ENCODE measurements around the gene SLC6A19.
"Not testable (repeated sequence)": the region's sequence is repeated elsewhere in the genome, so short reads cannot be mapped to it uniquely, and the experiment has no call there.

The SLC6A19 gene
- 0 to 2.4 (median 0) reads per million in 17 experiments for total RNA-seq

- no peak for DNase-seq
These were observed at the start of gene SLC6A19 for GRCh38 chr5:1201327-1202025. Gene SLC6A19, plus strand, starts transcription at chr5:1201595. Its CDS starts 56 bp downstream, at chr5:1201651.

DNA sequence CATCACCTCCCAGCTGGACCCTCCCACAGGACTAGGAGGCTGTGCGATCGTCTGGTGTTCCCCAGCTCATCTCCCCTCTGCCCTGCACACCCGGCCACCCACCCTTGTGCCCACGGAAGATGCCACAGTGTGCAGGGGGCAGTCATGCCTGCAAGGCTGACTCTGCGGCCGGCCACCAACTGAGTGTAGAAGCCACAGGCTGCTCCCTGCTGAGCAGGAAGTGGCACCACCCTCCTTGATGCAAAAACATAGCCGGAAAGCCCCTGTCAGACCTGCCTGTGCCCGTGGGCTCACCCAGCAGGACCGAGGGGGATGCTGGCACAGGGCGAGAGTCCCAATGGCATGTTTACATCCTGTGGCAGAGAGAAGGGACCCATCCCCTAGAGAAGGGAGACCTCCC lies 49.2 kb upstream of the SLC6A19 start:
- DNase-seq = no peak

DNA sequence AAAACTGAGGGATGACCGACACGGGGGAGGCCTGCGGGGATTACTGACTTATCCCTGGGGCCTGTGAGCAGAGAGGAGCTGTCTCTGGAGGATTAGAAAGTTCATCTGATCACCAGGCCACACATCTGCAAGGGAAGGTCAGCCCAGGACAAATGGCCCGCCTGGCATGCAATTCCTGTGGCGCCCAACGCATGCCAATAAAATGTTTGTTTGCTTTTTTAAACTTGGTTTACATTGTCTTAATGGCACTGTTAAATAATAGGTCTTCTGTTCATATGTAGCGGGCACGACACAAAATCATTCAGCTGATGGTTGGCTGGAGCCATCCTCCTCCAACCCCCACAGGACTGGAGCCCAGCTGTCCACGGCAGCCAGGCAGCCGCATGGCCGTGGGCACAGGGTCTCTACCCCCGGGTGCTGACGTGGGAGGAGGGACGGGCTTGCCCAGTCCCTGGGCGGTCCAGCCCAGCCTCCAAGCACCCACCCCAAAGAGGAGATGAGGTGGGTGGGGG lies 48.6 kb upstream of the SLC6A19 start:
- DNase-seq = no peak

DNA sequence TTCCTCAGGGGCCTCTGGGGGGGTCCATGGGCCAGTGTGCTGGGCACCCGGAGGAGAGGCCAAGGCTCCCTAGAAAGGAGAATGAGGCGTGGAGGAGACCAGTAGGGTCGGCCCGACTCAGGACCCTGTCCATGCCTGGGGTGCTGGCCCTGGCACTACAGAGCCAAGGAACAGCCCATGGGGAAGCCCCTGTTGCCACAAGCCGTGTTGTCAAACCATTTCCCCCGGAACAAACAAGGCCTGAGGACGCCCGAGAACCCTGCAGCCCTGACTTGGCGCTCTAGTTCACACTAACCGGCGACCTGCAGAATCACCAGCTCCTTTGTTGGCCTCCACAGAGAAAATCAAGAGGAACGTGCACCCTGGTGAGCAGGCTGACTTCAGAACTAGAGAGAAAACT lies 48.0 kb upstream of the SLC6A19 start:
- DNase-seq = no peak

DNA sequence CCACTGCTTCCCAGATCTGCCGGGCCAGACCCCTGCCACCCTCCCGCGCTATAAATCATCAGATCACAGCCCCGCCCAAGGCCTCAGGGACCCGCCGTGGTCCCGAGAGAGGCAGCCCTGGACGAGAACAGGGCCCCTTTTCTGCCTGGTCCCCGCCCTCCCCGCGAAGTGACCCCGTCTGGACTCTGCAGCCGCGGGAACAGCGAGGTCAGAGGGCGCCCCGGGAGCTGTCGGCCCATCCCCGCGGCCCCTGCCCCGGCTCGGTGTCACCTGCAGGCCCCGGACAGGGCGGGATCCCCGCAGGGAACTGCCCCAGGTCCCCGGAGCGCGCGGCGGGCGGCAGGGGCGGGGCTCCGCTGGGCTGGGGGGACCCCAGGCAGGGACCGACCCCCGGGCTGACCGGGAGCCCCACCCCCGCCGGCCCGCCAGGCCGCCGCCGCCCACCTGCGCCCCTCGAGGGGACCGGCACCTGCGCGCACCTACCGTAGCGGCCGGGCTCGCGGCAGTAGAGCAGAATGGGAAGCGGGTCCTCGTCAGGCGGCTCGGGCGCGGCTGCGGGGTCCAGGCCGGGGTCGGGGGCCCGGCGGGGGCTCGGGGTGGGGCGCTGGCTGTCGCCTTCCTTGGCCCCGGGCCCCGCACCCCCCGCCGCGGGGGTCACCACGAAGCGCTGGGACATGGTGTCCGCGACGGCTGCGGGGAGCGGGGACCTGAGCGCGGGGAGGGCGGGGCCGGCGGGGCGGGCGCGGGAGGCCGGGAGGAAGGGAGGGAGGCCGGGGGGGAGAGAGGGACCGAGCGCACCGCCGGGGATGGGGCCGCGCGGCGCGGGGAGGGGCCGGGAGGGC lies 46.0 kb upstream of the SLC6A19 start:
- no peak for DNase-seq

DNA sequence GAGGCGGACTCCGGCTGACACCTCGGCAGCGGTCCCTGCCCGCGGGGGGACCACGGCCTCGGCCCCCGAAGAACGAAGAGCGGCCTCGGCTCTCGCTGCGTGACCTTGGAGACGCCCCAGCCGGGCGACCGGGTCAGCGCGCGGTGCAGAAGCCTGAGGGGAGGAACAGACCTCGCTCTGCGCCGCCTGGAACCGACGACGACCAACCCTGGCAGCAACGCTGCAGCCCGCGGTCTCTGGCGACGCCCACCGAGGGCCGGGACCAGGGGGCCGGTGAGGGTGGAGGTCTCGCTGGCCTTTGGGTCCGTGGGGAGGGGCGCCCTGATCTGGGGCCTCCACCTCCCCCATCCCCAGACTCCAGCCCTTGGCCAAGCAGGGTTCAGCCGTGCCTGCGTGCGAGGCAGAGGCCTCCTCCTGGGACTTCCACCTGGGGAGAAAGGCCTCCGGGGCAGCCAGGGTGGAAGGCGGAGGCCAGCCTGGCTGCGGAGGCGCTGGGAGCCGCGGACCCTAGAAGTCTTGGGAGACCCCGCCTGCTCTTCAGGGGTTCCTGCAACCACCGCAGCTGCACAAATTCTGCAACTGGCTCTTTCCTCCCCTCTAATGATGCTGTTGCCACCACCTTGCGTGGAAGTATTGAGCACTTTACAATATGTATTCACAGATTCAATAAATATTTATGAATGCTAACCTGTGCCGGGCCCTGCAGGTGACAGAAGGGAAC lies 45.2 kb upstream of the SLC6A19 start:
- no peak for DNase-seq

DNA sequence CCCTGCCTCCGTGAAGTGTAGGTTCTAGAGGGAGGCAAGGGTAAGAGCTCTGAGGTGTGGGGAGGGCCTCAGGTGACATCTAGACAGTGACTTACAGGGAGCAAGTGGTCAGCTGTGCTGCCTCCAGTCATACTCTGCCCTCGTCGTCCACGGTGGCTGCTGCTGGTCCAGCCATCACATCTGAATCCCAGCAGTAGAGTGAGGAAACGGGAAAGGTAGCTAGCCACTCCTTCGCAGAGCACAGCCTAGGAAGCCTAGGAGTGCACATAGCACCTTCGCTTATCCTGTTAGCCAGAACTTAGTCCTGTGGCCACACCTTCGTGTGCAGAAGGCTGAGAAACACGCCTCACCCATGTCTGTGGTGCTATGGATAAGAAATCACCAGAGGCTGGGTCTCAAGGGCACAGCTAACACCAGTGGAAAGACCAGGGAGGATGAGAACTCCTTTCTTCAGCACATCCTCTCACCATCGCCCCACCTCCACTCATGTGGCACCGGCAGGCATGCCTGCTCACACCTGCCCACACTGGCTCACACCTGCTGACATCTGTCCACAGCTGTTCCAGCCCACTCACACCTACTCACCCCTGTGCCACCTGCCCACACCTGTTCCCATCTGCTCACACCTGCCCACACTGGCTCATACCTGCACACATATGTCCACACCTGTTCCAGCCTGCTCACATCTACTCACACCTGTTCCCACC lies 44.5 kb upstream of the SLC6A19 start:
- no peak for DNase-seq

DNA sequence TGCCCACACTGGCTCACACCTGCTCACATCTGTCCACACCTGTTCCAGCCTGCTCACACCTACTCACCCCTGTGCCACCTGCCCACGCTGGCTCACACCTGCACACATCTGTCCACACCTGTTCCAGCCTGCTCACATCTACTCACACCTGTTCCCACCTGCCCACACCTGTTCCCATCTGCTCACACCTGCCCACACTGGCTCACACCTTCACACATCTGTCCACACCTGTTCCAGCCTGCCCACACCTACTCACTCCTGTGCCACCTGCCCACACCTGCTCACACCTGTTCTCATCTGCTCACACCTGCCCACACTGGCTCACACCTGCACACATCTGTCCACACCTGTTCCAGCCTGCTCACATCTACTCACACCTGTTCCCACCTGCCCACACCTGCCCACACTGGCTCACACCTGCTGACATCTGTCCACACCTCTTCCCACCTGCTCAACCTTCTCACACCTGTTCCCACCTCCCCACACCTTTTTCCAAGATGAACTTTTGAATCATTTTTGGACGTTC lies 43.9 kb upstream of the SLC6A19 start:
- DNase-seq = not testable (repeated sequence)

DNA sequence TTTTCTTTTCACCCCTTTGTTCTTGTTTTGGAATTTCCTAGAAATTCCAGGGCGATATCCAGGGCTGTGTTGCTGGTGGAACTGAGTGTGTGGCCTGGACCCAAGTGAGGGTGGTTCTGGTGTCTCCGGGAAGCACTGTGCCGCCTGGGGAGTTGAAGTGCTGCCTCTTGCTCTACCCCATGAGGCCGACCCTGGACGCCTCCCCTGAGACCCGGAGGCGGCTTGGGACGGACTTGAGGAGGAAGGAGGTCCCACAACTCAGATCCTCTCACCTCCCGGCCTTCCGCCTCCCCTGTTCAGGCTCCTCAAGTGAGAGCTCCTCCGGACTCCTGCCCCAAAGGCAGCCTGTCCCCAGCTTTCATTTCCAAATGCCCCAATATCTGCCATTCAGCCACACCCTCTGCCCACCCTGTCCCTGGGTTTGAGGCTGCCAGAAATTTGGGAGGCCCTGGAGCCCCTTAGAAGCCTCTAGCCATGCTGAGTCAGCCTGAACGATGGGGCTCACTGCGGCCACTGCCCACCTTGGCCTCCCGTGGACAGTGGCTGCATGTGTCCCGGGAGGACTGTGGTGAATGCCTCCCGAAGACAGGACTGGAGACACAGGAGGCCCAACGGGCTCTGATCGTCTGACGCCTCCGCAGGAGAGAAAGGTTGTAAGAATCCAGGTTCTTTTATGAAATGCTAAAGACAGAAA lies 42.6 kb upstream of the SLC6A19 start:
- DNase-seq = no peak

DNA sequence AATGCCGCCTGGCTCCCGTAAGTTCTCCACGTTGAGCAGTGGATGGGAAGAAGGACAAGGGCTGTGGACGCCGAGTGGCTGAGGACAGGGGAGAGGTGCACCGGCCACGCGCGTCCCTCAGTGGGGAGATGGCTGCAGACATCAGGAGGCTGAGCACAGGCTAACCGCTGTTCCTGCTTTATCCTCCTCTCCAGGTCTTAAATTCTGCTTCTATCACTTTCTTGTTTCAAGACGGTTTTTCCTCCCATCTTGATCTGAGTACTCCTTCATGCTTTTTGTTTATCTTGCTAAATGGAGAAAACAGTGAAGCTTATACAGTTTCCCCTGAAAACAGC lies 42.1 kb upstream of the SLC6A19 start:
- no peak for DNase-seq

DNA sequence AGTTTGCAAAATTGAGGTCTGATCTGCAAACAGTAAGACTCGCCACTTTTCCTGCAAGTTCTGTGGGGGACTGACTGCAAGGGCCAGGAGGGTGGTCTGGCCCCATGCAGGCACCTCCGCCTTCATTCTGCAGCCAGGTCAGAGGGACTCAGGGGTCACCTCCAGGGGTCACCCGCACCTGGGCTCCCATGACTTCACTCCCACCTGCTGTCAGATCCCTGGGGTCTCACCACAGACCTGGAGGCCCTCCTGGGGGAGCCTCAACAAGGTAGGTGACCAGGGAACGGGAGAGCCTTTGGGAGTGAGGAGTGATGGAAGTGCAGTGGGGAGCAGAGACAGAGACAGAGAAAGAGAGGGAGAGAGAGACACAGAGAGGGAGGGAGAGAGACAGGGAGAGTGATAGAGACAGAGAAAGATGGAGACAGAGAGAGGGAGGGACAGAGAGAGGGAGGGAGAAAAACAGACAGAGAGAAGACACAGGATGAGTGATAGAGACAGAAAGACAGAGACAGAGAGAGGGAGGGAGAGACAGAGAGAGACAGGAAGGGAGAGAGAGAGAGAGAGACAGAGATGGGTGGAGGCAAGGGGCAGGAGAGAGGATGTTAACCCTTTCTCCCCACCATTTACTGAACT lies 41.5 kb upstream of the SLC6A19 start:
- no peak for DNase-seq

- DNase-seq = no peak
These were observed 40.1 kb upstream of the SLC6A19 start for GRCh38 chr5:1161108-1161832.

DNA sequence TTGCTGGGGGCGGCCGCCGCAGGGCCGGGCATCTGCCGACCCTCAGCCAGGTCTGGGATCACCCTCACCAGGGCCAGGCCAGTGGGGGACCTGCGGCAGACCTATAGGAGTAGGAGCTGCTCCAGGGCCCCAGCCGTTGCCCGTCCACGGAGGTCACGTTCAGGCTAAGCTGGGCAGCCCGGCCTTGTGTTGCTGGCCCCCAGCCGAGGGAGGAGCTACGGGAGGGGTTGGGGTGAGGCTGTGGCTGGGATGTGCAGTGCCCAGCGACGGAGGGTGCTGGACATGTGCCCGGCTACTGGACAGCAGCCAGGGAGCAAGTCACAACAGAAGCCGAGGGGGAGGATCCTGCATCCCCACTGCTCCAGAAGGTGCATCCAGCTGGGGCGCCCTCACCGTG lies 39.6 kb upstream of the SLC6A19 start:
- DNase-seq = no peak

- no peak for DNase-seq
These were observed 39.1 kb upstream of the SLC6A19 start for GRCh38 chr5:1162276-1162675.

DNA sequence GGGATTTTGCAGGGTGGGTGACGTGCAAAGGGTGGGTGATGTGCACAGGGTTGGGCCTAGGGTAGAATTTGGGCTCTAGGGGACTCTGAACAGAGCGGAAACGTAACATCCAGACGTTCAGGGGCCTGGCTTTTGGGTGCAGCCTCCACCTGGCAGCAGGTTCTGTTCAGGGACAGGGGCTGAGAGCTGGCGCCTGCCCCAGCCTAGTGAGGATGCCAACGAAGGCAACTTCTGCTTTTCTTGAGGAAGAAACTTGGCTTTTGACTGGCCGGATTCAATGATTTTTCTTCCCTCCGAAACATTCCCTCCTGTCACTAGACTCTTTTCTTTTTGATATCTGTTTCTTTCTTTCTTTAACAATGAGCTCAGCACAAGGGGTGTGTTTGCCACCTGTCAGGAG lies 38.6 kb upstream of the SLC6A19 start:
- peak in 3 of 4 experiments; percentile 23 to 52 (median 47) for DNase-seq

- no peak for DNase-seq
These were observed 38.0 kb upstream of the SLC6A19 start for GRCh38 chr5:1163366-1163765.

- DNase-seq = no peak
These were observed 37.5 kb upstream of the SLC6A19 start for GRCh38 chr5:1163879-1164278.

GRCh38 chr5:1164696-1165630 lies 36.4 kb upstream of the SLC6A19 start:
- DNase-seq = peak in 2 of 4 experiments; percentile 13 to 39

DNA sequence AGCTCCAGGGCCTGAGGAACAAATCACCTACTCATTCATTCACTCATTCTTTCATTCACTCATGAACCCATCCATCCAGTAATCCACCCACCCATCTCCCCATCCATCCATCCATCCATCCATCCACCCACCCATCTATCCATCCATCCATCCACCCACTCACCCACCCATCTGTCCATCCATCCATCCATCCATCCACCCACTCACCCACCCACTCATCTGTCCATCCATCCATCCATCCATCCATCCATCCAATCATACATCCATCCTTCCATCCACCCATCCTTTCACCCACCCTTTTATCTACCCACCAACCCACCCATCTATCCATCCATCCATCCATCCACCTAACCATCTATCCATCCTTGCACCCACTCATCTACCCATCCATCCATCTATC lies 35.5 kb upstream of the SLC6A19 start:
- DNase-seq = no peak

Data from suppressor macrophage (primary cell).